Stomach (tissue), 4 donors: ENCODE measurements around the gene C2CD4A.

ENCODE experiments used
- POLR2AphosphoS5 ChIP-seq, 3 donors: sonication (generic); formaldehyde crosslinking; IDR thresholded peaks; one replicate each; pipeline ENCODE4 v1.6.1; 2016; ENCODE audit warnings: antibody characterized with exemption in 3 of 3
- TF ChIP-seq, protein P1 (sequence below), 7 experiments: fragments of 450-650 bp in 4 of 7; fragments of 200-600 bp in 3 of 7; sonication (generic) in 3 of 7; IDR thresholded peaks; one replicate each; pipeline ENCODE4 v1.5.1; 2016 to 2019; ENCODE audit warnings: antibody characterized with exemption in 7 of 7, control low read depth in 2 of 7, mild to moderate bottlenecking in 1 of 7

DNA sequence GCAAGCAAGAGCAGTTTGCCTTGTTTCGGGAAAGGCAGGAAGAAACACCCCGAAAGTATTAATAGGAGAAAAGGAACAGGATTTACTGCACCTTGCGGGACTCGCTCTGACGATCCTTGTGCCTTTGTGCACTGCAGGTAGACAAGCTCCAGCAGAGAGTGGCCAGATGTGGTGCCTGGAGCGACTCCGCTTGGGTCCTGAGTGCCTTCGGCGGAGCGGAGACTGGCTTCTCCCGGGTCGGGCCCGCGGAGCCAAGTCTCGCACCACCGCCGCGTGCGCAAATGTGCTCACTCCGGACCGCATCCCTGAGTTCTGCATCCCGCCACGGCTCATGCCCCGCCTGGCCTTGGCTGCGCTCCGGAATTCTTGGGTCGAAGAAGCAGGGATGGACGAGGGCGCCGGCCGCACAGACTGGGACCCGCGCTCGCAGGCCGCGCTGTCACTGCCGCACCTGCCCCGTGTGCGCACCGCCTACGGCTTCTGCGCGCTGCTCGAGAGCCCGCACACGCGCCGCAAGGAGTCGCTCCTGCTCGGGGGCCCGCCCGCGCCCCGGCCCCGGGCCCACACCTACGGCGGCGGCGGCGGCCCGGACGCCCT lies 769 bp downstream of the C2CD4A start:
- TF ChIP-seq, protein P1, sequence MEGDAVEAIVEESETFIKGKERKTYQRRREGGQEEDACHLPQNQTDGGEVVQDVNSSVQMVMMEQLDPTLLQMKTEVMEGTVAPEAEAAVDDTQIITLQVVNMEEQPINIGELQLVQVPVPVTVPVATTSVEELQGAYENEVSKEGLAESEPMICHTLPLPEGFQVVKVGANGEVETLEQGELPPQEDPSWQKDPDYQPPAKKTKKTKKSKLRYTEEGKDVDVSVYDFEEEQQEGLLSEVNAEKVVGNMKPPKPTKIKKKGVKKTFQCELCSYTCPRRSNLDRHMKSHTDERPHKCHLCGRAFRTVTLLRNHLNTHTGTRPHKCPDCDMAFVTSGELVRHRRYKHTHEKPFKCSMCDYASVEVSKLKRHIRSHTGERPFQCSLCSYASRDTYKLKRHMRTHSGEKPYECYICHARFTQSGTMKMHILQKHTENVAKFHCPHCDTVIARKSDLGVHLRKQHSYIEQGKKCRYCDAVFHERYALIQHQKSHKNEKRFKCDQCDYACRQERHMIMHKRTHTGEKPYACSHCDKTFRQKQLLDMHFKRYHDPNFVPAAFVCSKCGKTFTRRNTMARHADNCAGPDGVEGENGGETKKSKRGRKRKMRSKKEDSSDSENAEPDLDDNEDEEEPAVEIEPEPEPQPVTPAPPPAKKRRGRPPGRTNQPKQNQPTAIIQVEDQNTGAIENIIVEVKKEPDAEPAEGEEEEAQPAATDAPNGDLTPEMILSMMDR (IDR thresholded peaks at IDR 0.05): no peak
- no peak for TF ChIP-seq POLR2AphosphoS5 (IDR thresholded peaks at IDR 0.05)
